Limb (tissue), 2 donors: Measurements from ENCODE around the gene AUTS2.

Source experiments
- DNase-seq, 2 donors: peaks; one replicate each; pipeline ENCODE4 v3.0.0-alpha.2; 2016; ENCODE audit errors: extremely low spot score in 2 of 2

Gene AUTS2

DNA sequence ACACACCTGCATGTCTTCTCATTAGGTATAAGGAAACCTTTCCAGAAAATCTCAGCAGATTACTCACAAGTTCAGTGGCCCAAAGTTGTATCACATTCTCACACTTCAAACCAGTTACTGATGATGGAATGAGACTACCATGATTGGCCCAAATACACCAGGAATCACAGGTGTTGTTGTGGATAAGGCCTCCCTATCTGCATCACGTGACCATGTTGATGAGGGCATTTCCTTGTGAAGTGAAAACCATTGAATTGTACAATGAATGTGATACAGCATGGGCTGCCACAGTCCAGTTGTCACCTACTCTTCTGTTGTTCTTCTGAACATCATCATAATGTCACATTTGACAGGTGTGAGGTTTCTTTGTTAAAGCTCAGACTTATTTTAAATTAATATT, 431.7 kb downstream of the AUTS2 start:
- DNase-seq, result no peak

GRCh38 chr7:70030745-70031144, 432.5 kb downstream of the AUTS2 start:
- no peak for DNase-seq

DNA sequence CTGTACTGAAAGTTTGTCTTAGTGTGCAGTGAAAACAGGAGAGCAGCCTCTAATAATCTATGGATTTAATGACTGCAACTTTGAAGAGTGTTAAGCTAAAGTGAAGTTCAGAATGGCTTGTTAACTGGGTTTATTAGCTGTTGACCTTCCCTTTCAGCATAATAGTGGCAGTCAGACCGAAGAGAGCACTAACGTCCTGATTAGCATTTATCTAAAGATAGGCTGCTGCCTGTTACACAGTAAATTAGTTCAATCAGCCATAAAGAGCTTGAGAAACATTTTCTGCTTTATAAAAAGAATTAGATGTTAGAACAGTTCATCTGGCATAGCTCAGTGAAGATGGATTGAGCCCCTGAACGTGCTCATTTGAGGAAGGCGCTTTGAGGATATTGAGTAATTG, 433.0 kb downstream of the AUTS2 start:
- DNase-seq, result no peak

DNA sequence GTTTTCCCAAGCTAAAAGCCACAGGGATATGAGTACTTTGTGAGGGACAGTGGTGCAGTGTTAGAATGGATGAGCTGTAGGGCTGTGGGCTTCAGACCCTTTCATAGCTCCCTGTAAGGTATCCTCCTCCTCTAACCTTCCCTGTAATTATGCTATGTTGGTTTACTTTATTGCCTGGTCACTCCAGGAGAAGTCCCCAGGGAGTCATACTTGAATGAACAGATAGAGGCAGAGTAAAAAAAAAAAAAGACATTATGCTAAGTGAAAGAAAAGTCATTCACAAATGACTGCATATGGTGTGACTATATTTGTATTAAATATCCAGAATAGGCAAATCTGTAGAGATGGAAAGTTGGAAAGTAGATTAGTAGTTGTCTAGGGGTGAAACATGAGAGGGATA, 434.4 kb downstream of the AUTS2 start:
- DNase-seq, result no peak

DNA sequence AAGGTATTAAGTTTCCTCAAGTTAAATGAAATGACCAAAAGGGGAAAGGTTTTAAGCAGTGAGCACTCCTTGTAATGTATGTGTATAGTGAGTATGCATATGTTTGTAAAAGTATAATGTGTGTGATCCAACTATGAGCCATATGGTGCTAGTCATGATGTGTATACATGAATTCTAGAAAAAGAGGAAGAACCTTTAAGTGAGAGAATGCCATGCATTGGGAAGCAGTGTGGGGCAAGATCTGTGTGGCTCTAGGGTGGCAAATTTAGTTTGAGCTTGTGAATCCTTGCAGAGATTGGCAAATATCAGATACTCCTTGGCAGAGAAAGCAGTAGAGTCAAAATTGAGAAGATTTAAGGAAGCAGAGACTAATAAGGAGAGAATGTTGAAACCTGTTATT, 435.0 kb downstream of the AUTS2 start:
- no peak for DNase-seq

- no peak for DNase-seq
Measured at GRCh38 chr7:70034999-70035398, 436.7 kb downstream of the AUTS2 start.

GRCh38 chr7:70035519-70035918, 437.2 kb downstream of the AUTS2 start:
- DNase-seq, result no peak

- DNase-seq, result no peak
Measured at GRCh38 chr7:70035955-70036354, 437.7 kb downstream of the AUTS2 start.

- DNase-seq, result no peak
Measured at GRCh38 chr7:70036695-70037094, 438.4 kb downstream of the AUTS2 start.

DNA sequence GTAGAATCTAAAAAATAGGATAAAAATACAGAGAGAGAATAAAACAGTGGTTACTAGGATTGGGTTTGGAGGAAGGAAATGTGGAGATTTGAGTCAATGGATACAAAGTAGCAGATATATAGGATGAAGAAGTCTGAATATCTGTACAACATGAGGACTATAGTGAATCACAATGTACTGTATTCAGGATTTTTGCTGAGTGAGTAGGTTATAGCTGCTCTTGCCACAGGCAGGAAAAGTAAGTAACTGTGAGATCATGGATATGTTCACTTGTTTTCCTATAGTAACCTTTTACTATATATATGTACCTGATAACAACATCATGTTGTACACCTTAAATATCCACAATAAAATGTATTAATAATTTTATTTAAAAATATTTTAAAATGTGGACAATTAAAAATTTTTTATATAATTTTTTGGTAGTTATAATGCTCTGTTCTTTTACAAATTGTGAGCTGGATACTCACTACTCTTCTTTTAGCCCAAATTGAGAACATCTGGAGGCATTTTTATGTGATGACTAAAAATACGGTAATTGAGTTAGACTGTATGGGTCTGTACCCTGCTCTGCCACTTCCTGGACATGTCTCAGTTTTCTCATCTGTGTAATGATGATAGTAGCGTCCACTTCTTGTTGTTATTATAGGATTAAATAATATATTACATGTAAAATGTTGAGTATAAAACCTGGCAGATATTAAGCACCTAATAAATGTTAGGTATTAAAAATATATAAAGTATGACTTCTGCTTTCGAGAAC, 439.1 kb downstream of the AUTS2 start:
- DNase-seq, result no peak

DNA sequence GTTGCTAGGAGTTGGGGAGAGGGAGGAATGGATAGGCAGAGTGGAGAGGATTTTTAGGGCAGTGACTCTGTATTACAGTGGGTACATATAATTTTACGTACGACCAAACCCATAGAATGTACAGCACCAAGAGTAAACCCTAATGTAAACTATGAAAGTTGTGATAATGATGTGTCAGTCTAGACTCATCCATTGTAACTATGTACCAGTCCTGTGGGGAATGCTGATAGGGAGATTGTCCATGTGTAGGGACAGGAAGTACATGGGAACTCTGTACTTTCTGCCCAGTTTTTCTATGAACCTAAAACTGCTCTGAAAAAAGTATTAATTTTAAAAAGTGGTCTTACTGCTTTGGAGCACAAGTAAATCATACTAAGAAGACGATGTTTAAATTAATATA, 441.8 kb downstream of the AUTS2 start:
- DNase-seq, result no peak

GRCh38 chr7:70040970-70041766, 442.9 kb downstream of the AUTS2 start:
- peak in 1 of 2 donors; percentile 68 for DNase-seq

DNA sequence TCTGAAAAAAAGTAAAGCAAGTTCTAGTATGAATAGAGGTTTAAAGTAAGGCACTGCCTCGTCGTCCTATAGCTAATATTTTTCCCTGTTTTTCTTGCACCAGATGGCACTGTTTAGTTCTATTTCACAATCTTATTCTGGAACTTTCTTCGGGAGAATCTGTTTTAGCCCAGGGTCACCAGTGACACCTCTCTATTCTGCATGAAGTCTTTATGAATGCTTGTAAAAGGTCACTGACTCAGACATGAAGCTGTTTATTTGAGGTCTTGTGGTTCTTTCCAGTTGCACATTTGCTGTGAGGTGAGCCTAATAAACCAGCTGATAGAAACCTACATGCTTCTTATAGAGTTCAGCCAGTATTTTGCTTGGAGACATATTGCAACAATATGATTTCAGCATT, 444.3 kb downstream of the AUTS2 start:
- peak; percentile 28 to 48 for DNase-seq

DNA sequence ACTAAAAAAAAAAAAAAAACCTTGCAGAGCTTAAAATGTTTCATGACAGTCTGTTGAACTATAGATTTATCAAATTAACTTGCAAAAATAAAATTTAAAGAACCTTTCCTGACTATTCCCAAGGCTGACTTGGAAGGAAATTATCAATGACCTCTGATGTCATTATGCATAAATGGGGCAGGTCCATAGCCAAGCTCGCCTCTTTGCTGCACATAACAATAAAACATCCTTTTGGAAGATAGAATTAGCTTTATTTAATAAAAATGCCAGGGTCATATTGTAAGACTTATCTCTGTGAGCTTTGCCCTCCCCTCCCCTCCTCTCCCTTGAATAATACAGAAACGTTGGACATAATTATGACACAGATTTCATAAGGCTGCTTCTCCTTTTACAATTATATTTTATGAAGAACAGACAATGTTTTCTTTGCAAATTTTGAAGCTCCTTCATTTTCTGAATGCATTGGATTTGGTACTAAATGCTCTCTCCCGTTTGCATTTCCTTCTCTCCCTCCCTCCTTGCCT, 444.8 kb downstream of the AUTS2 start:
- DNase-seq, result no peak

- peak in 1 of 2 donors; percentile 28 for DNase-seq
Measured at GRCh38 chr7:70044064-70044463, 445.8 kb downstream of the AUTS2 start.

DNA sequence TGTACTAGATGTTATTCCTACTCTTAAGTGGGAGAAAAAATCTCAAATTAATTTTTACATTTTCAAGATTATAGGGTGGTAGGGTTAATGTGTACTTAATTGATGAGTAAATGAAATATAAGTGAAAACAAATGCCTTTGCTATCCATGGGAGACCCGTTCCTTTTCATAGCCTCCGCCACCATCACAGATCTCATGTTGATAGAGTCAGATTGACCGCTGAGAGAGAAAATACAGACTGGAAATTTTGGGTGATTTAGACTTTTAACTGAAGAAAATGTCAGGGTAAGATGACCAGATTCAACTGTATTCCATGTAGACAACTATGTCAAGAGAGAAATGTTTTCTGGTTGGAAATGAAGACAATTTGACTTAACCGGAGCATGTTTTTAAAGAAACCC, 446.2 kb downstream of the AUTS2 start:
- no peak for DNase-seq

GRCh38 chr7:70044981-70045380, 446.7 kb downstream of the AUTS2 start:
- no peak for DNase-seq

GRCh38 chr7:70047384-70047783, 449.1 kb downstream of the AUTS2 start:
- DNase-seq, result no peak

DNA sequence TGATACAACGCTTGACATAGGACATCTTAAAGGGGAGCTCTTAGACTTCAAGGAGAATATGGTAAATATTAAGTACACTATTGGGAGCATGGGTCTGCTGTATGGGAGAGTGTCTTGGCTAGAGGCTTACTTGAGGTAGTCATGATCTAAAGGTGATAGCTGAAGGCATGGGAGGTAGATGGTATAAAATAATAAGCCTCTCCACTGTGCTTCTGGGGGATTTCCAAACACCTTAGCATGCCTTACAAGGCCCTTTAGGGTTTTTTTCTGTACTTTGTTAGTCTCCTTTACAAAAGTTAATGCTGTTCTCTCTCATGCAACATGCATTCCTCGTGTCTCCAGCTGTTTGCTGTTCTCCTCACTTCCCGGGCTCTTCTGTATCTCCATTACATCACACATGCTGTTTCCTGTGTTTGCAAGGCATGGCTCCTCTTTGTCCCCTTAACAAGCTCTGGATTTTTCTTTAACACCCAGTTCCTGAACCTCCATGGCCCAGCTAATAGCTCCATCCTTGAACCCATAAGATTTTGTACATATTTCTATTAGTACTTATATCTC, 449.7 kb downstream of the AUTS2 start:
- no peak for DNase-seq

DNA sequence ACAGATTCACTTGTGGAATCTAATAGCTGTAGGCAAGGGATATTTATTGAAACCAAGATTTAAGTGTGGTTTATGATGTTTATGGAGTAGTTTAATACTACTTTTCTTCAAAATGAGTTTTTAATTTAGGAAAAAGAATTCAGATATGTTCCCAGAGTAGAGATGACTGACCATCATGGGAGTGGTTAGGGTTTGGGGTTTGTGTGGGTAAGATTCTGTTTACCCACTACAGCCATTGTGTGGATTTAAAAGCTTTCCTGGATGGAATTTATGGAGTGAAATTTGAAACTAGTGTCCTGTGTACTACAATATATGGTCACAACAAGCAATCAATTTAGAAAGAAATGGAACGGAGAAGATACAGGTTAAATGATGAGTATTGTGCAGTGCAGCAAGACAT, 453.5 kb downstream of the AUTS2 start:
- no peak for DNase-seq

DNA sequence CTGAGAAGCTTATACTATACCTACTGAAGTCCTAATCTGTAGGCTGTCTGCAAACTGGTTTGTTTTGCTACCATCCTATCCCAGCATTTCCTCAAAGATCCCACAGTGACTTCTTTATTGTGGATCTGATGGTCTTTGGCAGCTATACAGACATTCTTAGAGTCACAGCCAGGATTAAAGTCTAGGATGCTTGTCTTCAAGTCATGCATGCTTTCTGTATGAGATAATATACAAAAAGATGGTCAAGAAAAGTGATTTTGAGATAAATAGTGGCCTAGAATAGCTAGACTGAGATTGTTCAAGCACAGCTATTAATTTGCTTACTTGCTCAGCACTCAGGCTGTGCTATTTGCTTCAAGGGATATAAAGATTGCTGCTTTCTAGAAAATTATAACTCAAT, 454.4 kb downstream of the AUTS2 start:
- peak in 1 of 2 donors; percentile 47 for DNase-seq

GRCh38 chr7:70053421-70053820, 455.1 kb downstream of the AUTS2 start:
- no peak for DNase-seq
